MM.1S (cell line): ENCODE data around the gene LRRC27.
"Not testable (repeated sequence)": the region's sequence is repeated elsewhere in the genome, so short reads cannot be mapped to it uniquely, and the experiment has no call there.

ENCODE experiments used
- DNase-seq: peaks from one replicate; pipeline ENCODE4 v3.0.0-alpha.2; 2015
- H2AFZ ChIP-seq: fragments of 300-600 bp; sonication (generic); 2 replicates; pipeline ENCODE4 v1.6.0; 2016; ENCODE audit warnings: antibody characterized with exemption, low read length
- H3F3A ChIP-seq: fragments of 300-600 bp; sonication (generic); 2 replicates; pipeline ENCODE4 v1.6.1; 2016; ENCODE audit warnings: mild to moderate bottlenecking, antibody characterized with exemption, low read length, moderate library complexity, mixed read lengths; ENCODE audit not compliant: insufficient read depth
- H3K27ac ChIP-seq: fragments of 300-600 bp; sonication (generic); 2 replicates; pipeline ENCODE4 v1.5.1; 2016; ENCODE audit warnings: mild to moderate bottlenecking, low read length
- H3K27me3 ChIP-seq: fragments of 300-600 bp; sonication (generic); replicated peaks from 2 replicates; pipeline ENCODE4 v1.6.0; 2016; ENCODE audit warnings: low read length; ENCODE audit not compliant: insufficient read depth
- H3K36me3 ChIP-seq: fragments of 300-600 bp; sonication (generic); replicated peaks from 2 replicates; pipeline ENCODE4 v1.6.1; 2016; ENCODE audit warnings: mild to moderate bottlenecking, low read length, mixed read lengths; ENCODE audit not compliant: insufficient read depth
- H3K4me1 ChIP-seq: fragments of 300-600 bp; sonication (generic); 2 replicates; pipeline ENCODE4 v1.6.1; 2016; ENCODE audit warnings: low read length, mixed read lengths
- H3K4me2 ChIP-seq: fragments of 300-600 bp; sonication (generic); 2 replicates; pipeline ENCODE4 v1.6.0; 2016; ENCODE audit warnings: low read depth, low read length
- H3K4me3 ChIP-seq: fragments of 300-600 bp; sonication (generic); 2 replicates; pipeline ENCODE4 v1.5.1; 2016; ENCODE audit warnings: low read length, mixed read lengths
- H3K79me2 ChIP-seq: fragments of 300-600 bp; sonication (generic); 2 replicates; pipeline ENCODE4 v1.6.1; 2016; ENCODE audit warnings: mixed run types, low read length, mixed read lengths
- H3K9ac ChIP-seq: fragments of 300-600 bp; sonication (generic); 2 replicates; pipeline ENCODE4 v1.6.1; 2016; ENCODE audit warnings: low read length, mixed read lengths
- H3K9me2 ChIP-seq: fragments of 300-600 bp; sonication (generic); replicated peaks from 2 replicates; pipeline ENCODE4 v1.6.1; 2016; ENCODE audit warnings: mild to moderate bottlenecking, low read length, mixed read lengths; ENCODE audit not compliant: insufficient read depth
- H3K9me3 ChIP-seq: fragments of 300-600 bp; sonication (generic); replicated peaks from 2 replicates; pipeline ENCODE4 v1.6.1; 2016; ENCODE audit warnings: mild to moderate bottlenecking, low read length, mixed read lengths; ENCODE audit not compliant: insufficient read depth
- H4K20me1 ChIP-seq: fragments of 300-600 bp; sonication (generic); 2 replicates; pipeline ENCODE4 v1.6.1; 2016; ENCODE audit warnings: mild to moderate bottlenecking, low read length, moderate library complexity, mixed read lengths; ENCODE audit not compliant: insufficient read depth
- EZH2 ChIP-seq: fragments of 300-600 bp; sonication (generic); optimal IDR thresholded peaks from 2 replicates; pipeline ENCODE3; 2017; ENCODE audit warnings: low read depth, mild to moderate bottlenecking, antibody characterized with exemption, low read length, mixed read lengths
- EZH2phosphoT487 ChIP-seq: fragments of 300-600 bp; sonication (generic); IDR thresholded peaks from 2 replicates; pipeline ENCODE4 v1.6.1; 2018; ENCODE audit warnings: antibody characterized with exemption, low read length
- TF ChIP-seq, protein P1 (sequence below): fragments of 300-600 bp; sonication (generic); IDR thresholded peaks from 2 replicates; pipeline ENCODE4 v1.5.1; 2016; ENCODE audit warnings: antibody characterized with exemption, low read length, mixed read lengths

Gene LRRC27

DNA sequence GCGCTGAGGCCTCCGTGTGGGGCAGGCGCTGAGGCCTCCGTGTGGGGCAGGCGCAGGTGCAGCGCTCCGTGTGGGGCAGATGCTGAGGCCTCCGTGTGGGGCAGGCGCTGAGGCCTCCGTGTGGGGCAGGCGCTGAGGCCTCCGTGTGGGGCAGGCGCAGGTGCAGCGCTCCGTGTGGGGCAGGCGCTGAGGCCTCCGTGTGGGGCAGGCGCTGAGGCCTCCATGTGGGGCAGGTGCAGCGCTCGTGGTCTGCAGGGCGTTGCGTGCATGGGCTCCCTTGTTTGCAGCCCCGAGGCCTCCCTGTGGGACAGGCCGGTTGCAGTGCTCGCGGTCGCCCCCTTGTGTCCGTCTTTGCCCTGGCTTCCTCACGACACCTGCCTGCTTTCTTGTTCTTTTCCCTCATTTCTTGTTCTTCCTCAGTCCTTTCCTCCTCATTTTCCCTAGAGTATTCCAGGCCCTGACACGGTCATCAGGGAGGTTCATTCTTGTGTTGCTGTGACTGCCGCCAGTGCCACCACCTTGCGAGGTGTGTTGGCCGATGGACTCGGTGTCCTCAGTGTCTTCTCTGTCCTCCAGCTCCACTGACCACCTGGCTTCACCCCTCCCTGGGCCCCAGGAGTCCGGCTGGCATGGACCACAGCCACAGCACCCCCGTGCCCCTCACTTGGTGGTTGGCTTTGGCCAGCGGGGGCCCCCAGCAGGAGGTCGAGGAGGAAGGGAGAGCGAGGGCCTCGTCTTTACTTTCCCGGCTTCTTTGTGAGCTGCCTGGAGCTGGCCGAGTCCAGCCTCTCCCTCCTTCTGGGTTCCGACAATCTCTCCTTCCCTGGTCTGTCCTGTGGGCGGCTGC, 20.7 kb downstream of the LRRC27 start:
- H4K20me1 ChIP-seq, H3K27ac ChIP-seq, H3F3A ChIP-seq, H3K9me2 ChIP-seq, H3K9me3 ChIP-seq, H2AFZ ChIP-seq, H3K4me2 ChIP-seq, H3K9ac ChIP-seq, H3K4me1 ChIP-seq, H3K4me3 ChIP-seq, H3K27me3 ChIP-seq, H3K79me2 ChIP-seq, H3K36me3 ChIP-seq: not testable (repeated sequence)
- peak; percentile 26 for DNase-seq
- TF ChIP-seq, protein P1, sequence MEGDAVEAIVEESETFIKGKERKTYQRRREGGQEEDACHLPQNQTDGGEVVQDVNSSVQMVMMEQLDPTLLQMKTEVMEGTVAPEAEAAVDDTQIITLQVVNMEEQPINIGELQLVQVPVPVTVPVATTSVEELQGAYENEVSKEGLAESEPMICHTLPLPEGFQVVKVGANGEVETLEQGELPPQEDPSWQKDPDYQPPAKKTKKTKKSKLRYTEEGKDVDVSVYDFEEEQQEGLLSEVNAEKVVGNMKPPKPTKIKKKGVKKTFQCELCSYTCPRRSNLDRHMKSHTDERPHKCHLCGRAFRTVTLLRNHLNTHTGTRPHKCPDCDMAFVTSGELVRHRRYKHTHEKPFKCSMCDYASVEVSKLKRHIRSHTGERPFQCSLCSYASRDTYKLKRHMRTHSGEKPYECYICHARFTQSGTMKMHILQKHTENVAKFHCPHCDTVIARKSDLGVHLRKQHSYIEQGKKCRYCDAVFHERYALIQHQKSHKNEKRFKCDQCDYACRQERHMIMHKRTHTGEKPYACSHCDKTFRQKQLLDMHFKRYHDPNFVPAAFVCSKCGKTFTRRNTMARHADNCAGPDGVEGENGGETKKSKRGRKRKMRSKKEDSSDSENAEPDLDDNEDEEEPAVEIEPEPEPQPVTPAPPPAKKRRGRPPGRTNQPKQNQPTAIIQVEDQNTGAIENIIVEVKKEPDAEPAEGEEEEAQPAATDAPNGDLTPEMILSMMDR = peak; percentile 53

DNA sequence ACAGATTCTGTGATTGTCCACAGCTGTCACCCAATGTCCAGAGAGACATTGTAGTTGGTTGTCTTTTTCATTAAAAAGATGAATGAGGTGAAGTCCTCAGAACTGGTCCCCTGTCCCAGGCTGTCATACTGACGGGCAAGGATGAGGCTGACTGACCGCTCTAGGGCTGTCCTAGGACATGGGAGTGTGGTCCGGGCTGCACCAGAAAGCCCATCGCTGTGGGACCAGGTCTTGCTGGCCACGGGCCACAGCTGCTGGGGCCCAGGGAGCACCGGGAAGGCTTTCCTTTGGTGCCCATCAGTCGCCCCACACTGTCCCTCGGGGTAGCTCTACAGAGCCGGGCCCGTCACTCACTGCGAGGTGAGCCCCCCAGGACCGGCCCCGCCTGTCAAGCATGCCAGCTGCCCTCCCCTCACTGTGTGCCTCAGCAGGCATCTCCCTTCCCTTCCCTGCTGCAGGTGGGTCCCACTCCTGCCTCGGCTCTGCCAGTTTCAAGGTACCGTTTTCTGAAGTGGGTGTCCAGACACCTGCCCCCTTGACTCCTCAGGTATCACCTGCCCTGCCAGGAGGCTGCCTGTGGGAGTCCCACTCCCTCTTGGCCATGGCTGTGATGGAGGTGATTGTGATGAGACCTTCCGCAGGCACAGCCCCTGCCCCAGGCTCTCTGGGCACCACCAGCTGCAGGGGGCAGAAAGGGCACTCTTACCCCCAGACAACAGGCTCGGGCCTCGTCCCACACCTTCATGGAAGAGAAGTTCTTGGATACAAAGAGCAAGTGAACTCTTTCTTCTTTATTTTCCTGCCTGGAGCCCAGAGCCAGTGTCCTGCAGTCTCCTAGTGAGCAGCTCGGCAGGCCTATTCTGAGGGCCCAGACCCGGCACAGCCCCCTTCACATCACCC, 21.7 kb downstream of the LRRC27 start:
- no peaks in the 10 kb centered on the region for H3K36me3 ChIP-seq
- no peaks in the 10 kb centered on the region for H3K9me3 ChIP-seq
- H3K4me3 ChIP-seq = no peak overlapping the region
- no peaks in the 10 kb centered on the region for H3F3A ChIP-seq
- no peak overlapping the region for H2AFZ ChIP-seq
- TF ChIP-seq, protein P1 = no peak
- TF ChIP-seq EZH2 (no peak), EZH2phosphoT487 (no peak)
- H3K27me3 ChIP-seq = 0 out of 2 replicates have a peak, but pooled peaks cover 7% of the 10 kb centered on the region
- no peak overlapping the region for H3K4me2 ChIP-seq
- H4K20me1 ChIP-seq = no peaks in the 10 kb centered on the region
- H3K9me2 ChIP-seq = no peaks in the 10 kb centered on the region
- no peaks in the 10 kb centered on the region for H3K79me2 ChIP-seq
- no peak overlapping the region for H3K27ac ChIP-seq
- H3K4me1 ChIP-seq = no peaks in the 10 kb centered on the region
- DNase-seq = no peak
- no peak overlapping the region for H3K9ac ChIP-seq

- TF ChIP-seq EZH2 = no peak
- TF ChIP-seq, protein P1 = no peak
- H3F3A ChIP-seq = no peaks in the 10 kb centered on the region
- no peak overlapping the region for H3K4me2 ChIP-seq
Measured at GRCh38 chr10:132354356-132355094, 22.5 kb downstream of the LRRC27 start.

More at GRCh38 chr10:132354356-132355094, 22.5 kb downstream of the LRRC27 start:
- no peak for DNase-seq
- no peaks in the 10 kb centered on the region for H3K36me3 ChIP-seq
- no peak overlapping the region for H3K4me3 ChIP-seq
- H3K4me1 ChIP-seq = no peaks in the 10 kb centered on the region
- no peaks in the 10 kb centered on the region for H3K79me2 ChIP-seq
- H3K27ac ChIP-seq = no peak overlapping the region
- no peak overlapping the region for H3K9ac ChIP-seq
- no peaks in the 10 kb centered on the region for H4K20me1 ChIP-seq
- H2AFZ ChIP-seq = no peak overlapping the region
- no peaks in the 10 kb centered on the region for H3K9me2 ChIP-seq
- no peaks in the 10 kb centered on the region for H3K9me3 ChIP-seq
- H3K27me3 ChIP-seq = 0 out of 2 replicates have a peak, but pooled peaks cover 7% of the 10 kb centered on the region
